Measurements from ENCODE around the gene DYNLL1.

GRCh38 chr12:120475643-120476042, 20.3 kb upstream of the DYNLL1 start:
- TF ChIP-seq CTCF (optimal IDR thresholded peaks at IDR 0.05 in 1 of 3, IDR thresholded peaks at IDR 0.05 in 1 of 3, conservative IDR thresholded peaks at IDR 0.05 in 1 of 3; ENCODE audit: extremely low read depth in 1 of 3, insufficient read depth in 2 of 3, low read length in 3 of 3): no peak
- TF ChIP-seq EZH2 (IDR thresholded peaks at IDR 0.05; ENCODE audit: low read length): no peak

All from keratinocyte (primary cell).